ENCODE data around the gene DERL2.

DNA sequence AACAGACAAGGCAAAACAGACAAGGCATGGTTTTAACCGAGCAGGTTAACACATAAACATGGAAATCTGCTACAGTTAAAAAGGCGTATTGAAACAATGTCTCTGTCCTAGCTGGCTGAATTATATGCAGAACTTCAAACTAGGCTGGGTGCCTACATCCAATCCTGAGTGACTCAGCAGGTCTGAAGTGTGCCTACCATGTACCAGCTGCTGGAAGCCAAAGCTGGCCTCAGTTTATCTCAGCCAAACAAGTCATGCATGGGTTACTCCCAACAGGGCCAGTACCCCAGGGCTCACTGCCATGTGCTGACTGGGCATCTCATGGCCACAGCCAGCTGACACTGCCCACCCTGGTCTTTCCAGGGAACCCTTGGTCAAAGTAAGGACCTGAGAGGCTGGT lies 51.0 kb downstream of the DERL2 start:
- TF ChIP-seq, protein P1, sequence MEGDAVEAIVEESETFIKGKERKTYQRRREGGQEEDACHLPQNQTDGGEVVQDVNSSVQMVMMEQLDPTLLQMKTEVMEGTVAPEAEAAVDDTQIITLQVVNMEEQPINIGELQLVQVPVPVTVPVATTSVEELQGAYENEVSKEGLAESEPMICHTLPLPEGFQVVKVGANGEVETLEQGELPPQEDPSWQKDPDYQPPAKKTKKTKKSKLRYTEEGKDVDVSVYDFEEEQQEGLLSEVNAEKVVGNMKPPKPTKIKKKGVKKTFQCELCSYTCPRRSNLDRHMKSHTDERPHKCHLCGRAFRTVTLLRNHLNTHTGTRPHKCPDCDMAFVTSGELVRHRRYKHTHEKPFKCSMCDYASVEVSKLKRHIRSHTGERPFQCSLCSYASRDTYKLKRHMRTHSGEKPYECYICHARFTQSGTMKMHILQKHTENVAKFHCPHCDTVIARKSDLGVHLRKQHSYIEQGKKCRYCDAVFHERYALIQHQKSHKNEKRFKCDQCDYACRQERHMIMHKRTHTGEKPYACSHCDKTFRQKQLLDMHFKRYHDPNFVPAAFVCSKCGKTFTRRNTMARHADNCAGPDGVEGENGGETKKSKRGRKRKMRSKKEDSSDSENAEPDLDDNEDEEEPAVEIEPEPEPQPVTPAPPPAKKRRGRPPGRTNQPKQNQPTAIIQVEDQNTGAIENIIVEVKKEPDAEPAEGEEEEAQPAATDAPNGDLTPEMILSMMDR (IDR thresholded peaks at IDR 0.05): no peak
- no peak for TF ChIP-seq EZH2 (IDR thresholded peaks at IDR 0.05; ENCODE audit: borderline replicate concordance, insufficient read depth, low read depth, low read length, poor library complexity, severe bottlenecking)

Data from B cell (primary cell).